ENCODE data around the gene DNAH7.

- TF ChIP-seq ZNF274 (IDR thresholded peaks at IDR 0.05; ENCODE audit: low read depth, low read length) (no peak), YY1 (IDR thresholded peaks at IDR 0.05; ENCODE audit: insufficient read depth, insufficient read length) (no peak)
Measured at GRCh38 chr2:196077821-196078220, 9.2 kb upstream of the DNAH7 start.

All from NT2/D1 (cell line).